ENCODE results near the gene KCNJ10.
"Not testable (repeated sequence)": the region's sequence is repeated elsewhere in the genome, so short reads cannot be mapped to it uniquely, and the experiment has no call there.

Gene KCNJ10

GRCh38 chr1:160053548-160054365 is 16.2 kb downstream of the KCNJ10 start:
- DNase-seq = no peak

- no peak for DNase-seq
These were observed 17.0 kb downstream of the KCNJ10 start for GRCh38 chr1:160052936-160053335.

GRCh38 chr1:160050619-160051018 is 19.3 kb downstream of the KCNJ10 start:
- no peak for DNase-seq

GRCh38 chr1:160050182-160050581 is 19.8 kb downstream of the KCNJ10 start:
- not testable (repeated sequence) for DNase-seq

- no peak for DNase-seq
These were observed 20.9 kb downstream of the KCNJ10 start for GRCh38 chr1:160049101-160049500.

- no peak for DNase-seq
These were observed 21.6 kb downstream of the KCNJ10 start for GRCh38 chr1:160048335-160048734.

GRCh38 chr1:160047111-160047991 is 22.6 kb downstream of the KCNJ10 start:
- no peak for DNase-seq

- peak; percentile 62 to 63 for DNase-seq
These were observed 23.4 kb downstream of the KCNJ10 start for GRCh38 chr1:160046494-160047110.

GRCh38 chr1:160045653-160046052 is 24.3 kb downstream of the KCNJ10 start:
- DNase-seq = no peak

GRCh38 chr1:160043543-160043942 is 26.4 kb downstream of the KCNJ10 start:
- DNase-seq = no peak

- no peak for DNase-seq
These were observed 29.5 kb downstream of the KCNJ10 start for GRCh38 chr1:160040476-160040875.

- DNase-seq = peak; percentile 23 to 28
These were observed 37.7 kb downstream of the KCNJ10 start for GRCh38 chr1:160032165-160032820.

- DNase-seq = peak; percentile 95
These were observed 38.4 kb downstream of the KCNJ10 start, which contains the start of gene PIGM for GRCh38 chr1:160031365-160032164. Gene PIGM, minus strand, starts transcription at chr1:160031990. Its CDS starts 251 bp downstream, at chr1:160031739.

GRCh38 chr1:160030657-160031364 is 39.1 kb downstream of the KCNJ10 start:
- DNase-seq = peak in 1 of 2 experiments; percentile 41

- no peak for DNase-seq
These were observed 41.5 kb downstream of the KCNJ10 start for GRCh38 chr1:160028426-160028825.

GRCh38 chr1:160025314-160025713 is 44.6 kb downstream of the KCNJ10 start:
- no peak for DNase-seq

GRCh38 chr1:160024195-160024905 is 45.6 kb downstream of the KCNJ10 start:
- no peak for DNase-seq

GRCh38 chr1:160022330-160023310 is 47.3 kb downstream of the KCNJ10 start:
- DNase-seq = no peak

Measured in activated T-cell treated with anti-CD3 and anti-CD28 coated beads, Interleukin-2, amount 50 U/mL, for 48 hours (primary cell).